KMS-11 (cell line): Measurements from ENCODE around the gene ALDH5A1.

Experiments
- H2AFZ ChIP-seq: fragments of 200-600 bp; sonication (generic); 2 replicates; pipeline ENCODE4 v1.6.1; 2016; ENCODE audit warnings: antibody characterized with exemption, mixed run types, low read depth
- H3K27ac ChIP-seq: fragments of 200-600 bp; sonication (generic); 2 replicates; pipeline ENCODE4 v1.6.1; 2016; ENCODE audit warnings: mild to moderate bottlenecking, mixed run types
- H3K27me3 ChIP-seq: fragments of 200-600 bp; sonication (generic); 2 replicates; pipeline ENCODE4 v1.6.1; 2017; ENCODE audit warnings: mild to moderate bottlenecking, low read depth, mixed run types, moderate library complexity; ENCODE audit not compliant: insufficient read depth
- H3K36me3 ChIP-seq: fragments of 200-600 bp; sonication (generic); 2 replicates; pipeline ENCODE4 v1.6.1; 2017; ENCODE audit warnings: mild to moderate bottlenecking, mixed run types; ENCODE audit not compliant: insufficient read depth
- H3K4me1 ChIP-seq: fragments of 200-600 bp; sonication (generic); 2 replicates; pipeline ENCODE4 v1.6.1; 2016; ENCODE audit warnings: mild to moderate bottlenecking, low read depth, mixed run types; ENCODE audit not compliant: poor library complexity, severe bottlenecking
- H3K4me2 ChIP-seq: fragments of 200-600 bp; sonication (generic); 2 replicates; pipeline ENCODE4 v1.7.0; 2016; ENCODE audit warnings: mild to moderate bottlenecking, mixed run types
- H3K4me3 ChIP-seq: fragments of 200-600 bp; sonication (generic); IDR thresholded peaks from 2 replicates; pipeline ENCODE4 v1.6.1; 2017; ENCODE audit warnings: low read depth, low read length, mixed read lengths; ENCODE audit not compliant: insufficient read depth
- H3K79me2 ChIP-seq: fragments of 200-600 bp; sonication (generic); 2 replicates; pipeline ENCODE4 v1.6.1; 2016; ENCODE audit warnings: low read depth, mixed run types; ENCODE audit not compliant: insufficient read depth
- H3K9ac ChIP-seq: fragments of 200-600 bp; sonication (generic); 2 replicates; pipeline ENCODE4 v1.6.1; 2016; ENCODE audit warnings: mild to moderate bottlenecking, mixed run types
- H4K20me1 ChIP-seq: fragments of 200-600 bp; sonication (generic); 2 replicates; pipeline ENCODE4 v1.6.1; 2016; ENCODE audit warnings: mild to moderate bottlenecking, mixed run types; ENCODE audit not compliant: insufficient read depth
- CTCF ChIP-seq: fragments of 200-600 bp; sonication (generic); conservative IDR thresholded peaks from 2 replicates; pipeline ENCODE4 v1.6.1; 2017; ENCODE audit warnings: low read depth, mild to moderate bottlenecking, antibody characterized with exemption, low read length, moderate library complexity, mixed read lengths

Gene ALDH5A1

GRCh38 chr6:24448828-24449525, 45.8 kb upstream of the ALDH5A1 start:
- H3K27me3 ChIP-seq: no peaks in the 10 kb centered on the region
- no peak for TF ChIP-seq CTCF
- H3K4me1 ChIP-seq: no peaks in the 10 kb centered on the region
- no peak overlapping the region for H3K27ac ChIP-seq
- no peaks in the 10 kb centered on the region for H3K79me2 ChIP-seq
- H3K36me3 ChIP-seq: no peaks in the 10 kb centered on the region
- no peak overlapping the region for H3K9ac ChIP-seq
- H2AFZ ChIP-seq: no peak overlapping the region
- no peak overlapping the region for H3K4me2 ChIP-seq
- H4K20me1 ChIP-seq: no peaks in the 10 kb centered on the region
- H3K4me3 ChIP-seq: no peak overlapping the region

DNA sequence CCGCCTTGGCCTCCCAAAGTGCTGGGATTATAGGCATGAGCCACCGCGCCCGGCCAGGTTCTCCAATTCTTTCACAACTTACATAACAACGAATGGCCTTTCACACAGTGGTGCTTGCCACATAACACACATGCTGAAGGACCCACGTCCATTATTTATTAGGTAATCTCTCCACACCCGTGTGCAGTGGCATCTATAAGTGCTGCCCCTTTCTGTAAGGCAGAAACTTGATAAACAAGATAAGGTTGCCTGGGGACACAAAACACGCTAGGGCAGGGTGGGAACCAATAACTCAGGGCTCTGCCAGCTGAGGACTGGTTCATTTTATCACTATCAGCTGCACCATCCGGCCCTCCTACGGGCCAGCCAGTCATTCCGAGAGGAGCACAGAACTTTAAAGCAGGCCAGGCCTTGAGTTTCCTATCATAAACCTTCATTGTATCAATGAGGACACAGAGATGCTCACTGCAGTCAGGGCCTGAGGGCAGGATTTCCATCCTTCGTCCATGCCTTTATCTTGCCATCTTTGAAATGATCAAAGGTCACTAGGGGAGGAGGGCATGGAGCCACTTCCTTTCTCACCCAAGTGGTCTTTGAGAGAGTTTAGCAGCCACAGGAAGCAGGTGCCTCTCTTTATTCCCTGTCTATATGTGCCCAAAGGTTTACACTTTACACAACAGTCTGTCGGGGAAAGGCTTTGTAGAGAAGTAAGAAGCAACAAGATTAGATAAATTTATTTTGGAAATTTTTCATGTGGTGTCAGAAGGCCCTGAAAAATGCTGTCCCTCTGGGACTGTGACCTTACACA, 43.0 kb upstream of the ALDH5A1 start:
- Histone ChIP-seq H3K4me2 (no peak overlapping the region), H3K27me3 (no peaks in the 10 kb centered on the region), H3K9ac (no peak overlapping the region), H3K36me3 (no peaks in the 10 kb centered on the region), H3K79me2 (no peaks in the 10 kb centered on the region), H4K20me1 (no peaks in the 10 kb centered on the region), H3K4me3 (no peak overlapping the region), H3K4me1 (no peaks in the 10 kb centered on the region), H3K27ac (no peak overlapping the region), H2AFZ (no peak overlapping the region)
- TF ChIP-seq CTCF: no peak

DNA sequence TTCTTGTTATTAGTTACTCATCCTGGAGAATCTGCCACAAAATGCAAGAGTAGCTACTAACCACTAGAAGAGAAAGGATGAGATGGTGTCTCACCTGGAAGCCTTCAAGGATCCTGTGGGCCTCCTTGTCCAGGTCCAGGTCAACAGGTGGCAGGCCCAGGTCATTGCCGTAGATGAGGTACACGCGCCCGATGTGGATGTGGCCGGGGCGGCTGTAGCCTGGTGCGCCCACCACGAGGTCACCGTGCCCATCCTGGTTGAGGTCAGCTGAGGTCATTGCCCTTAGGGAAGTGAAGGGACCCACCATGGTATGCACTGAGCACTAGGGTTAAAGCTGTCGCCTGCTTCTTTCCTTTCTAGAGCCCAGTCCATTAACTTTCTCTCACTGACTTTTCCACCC, 40.8 kb upstream of the ALDH5A1 start:
- no peak for TF ChIP-seq CTCF
- Histone ChIP-seq H3K27me3 (no peaks in the 10 kb centered on the region), H3K4me1 (no peaks in the 10 kb centered on the region), H3K79me2 (no peaks in the 10 kb centered on the region), H4K20me1 (no peaks in the 10 kb centered on the region), H3K27ac (no peak overlapping the region), H3K36me3 (no peaks in the 10 kb centered on the region), H2AFZ (no peak overlapping the region), H3K4me2 (no peak overlapping the region), H3K4me3 (no peak overlapping the region), H3K9ac (no peak overlapping the region)

DNA sequence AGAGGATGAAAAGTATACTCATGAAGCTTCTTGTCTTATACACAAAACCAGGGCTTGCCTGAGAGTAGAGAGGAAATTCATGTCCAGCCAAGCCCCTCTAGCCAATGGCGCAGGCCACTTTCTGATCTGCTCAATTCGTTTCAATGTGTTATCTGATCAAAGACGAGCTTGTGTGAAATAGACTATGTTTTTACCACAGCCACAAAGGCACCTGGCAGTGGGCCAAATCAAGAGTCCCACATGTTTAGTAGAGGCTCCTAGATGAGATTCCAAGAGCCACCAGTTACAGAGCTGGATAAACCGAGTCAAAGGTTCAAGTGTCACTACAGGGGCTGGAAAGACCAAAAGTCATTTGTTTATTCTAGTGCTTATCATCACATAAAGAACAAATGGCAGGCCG, 40.3 kb upstream of the ALDH5A1 start:
- Histone ChIP-seq H3K79me2 (no peaks in the 10 kb centered on the region), H3K4me2 (no peak overlapping the region), H3K4me1 (no peaks in the 10 kb centered on the region), H3K27ac (no peak overlapping the region), H3K27me3 (no peaks in the 10 kb centered on the region), H2AFZ (no peak overlapping the region), H4K20me1 (no peaks in the 10 kb centered on the region), H3K9ac (no peak overlapping the region), H3K36me3 (no peaks in the 10 kb centered on the region), H3K4me3 (no peak overlapping the region)
- no peak for TF ChIP-seq CTCF
